ENCODE measurements around the gene JAML.

GRCh38 chr11:118265954-118266353 lies 41.1 kb upstream of the JAML start:
- TF ChIP-seq POLR2AphosphoS5 (IDR thresholded peaks at IDR 0.05; ENCODE audit: low read depth, low read length) (no peak), POLR2A (IDR thresholded peaks at IDR 0.05; ENCODE audit: low read depth, low read length) (no peak), TAF1 (IDR thresholded peaks at IDR 0.05; ENCODE audit: low read depth, low read length) (no peak), POU2F2 (IDR thresholded peaks at IDR 0.05; ENCODE audit: low read depth, low read length) (no peak), SPI1 (IDR thresholded peaks at IDR 0.05; ENCODE audit: low read depth, low read length) (no peak), PAX5 (IDR thresholded peaks at IDR 0.05; ENCODE audit: insufficient read depth, low read length, severe bottlenecking) (no peak)
